ENCODE data around the gene PLEKHA4.

DNA sequence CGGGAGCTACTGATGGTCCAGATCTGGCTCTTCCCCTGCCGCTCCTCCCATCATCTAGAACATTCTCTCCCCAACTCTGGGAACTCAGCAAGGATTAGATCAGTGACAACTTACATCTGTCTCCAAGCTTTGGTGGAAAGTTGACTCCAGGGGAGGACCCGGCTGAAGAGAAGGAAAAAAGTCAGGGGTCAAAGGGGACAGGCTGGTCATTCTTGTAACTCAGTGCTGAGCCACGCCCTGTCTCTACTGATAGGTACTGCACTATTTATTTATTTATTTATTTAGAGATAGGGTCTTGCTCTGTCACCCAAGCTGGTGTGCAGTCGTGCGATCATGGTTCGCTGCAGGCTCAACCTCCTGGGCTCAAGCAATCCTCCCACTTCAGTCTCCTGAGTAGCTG is 14.3 kb downstream of the PLEKHA4 start:
- TF ChIP-seq, protein P1, sequence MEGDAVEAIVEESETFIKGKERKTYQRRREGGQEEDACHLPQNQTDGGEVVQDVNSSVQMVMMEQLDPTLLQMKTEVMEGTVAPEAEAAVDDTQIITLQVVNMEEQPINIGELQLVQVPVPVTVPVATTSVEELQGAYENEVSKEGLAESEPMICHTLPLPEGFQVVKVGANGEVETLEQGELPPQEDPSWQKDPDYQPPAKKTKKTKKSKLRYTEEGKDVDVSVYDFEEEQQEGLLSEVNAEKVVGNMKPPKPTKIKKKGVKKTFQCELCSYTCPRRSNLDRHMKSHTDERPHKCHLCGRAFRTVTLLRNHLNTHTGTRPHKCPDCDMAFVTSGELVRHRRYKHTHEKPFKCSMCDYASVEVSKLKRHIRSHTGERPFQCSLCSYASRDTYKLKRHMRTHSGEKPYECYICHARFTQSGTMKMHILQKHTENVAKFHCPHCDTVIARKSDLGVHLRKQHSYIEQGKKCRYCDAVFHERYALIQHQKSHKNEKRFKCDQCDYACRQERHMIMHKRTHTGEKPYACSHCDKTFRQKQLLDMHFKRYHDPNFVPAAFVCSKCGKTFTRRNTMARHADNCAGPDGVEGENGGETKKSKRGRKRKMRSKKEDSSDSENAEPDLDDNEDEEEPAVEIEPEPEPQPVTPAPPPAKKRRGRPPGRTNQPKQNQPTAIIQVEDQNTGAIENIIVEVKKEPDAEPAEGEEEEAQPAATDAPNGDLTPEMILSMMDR (conservative IDR thresholded peaks at IDR 0.05; ENCODE audit: low read length): no peak
- no peak for TF ChIP-seq EZH2phosphoT487 (IDR thresholded peaks at IDR 0.05; ENCODE audit: borderline replicate concordance, low read depth, low read length)

All from OCI-LY7 (cell line).